Calu3 (cell line): Measurements from ENCODE around the gene EEPD1. TPM values are rescaled to one million over a fixed set of nuclear protein-coding genes. Genes with fewer than 3 reads are reported as not detected.

Experiments used
- BruUV-seq: library from RNA; stranded (reverse); fragments of 400-500 nt; replicated peaks from 2 replicates; lab custom pipeline; 2021; lab: Mats Ljungman, UMichigan
- CTCF ChIA-PET: fragments of 300-600 bp; sonication (Branson Sonifier 250); formaldehyde crosslinking; loops from one replicate; lab custom pipeline; 2022; ENCODE audit warnings: antibody characterized with exemption; lab: Charles Lee
- DNase-seq: peaks from one replicate; pipeline ENCODE4 v3.0.0; 2022
- H3K27ac Mint-ChIP-seq: one replicate; pipeline ENCODE4 v1.8.0; 2022; ENCODE audit warnings: mixed read lengths; ENCODE audit not compliant: unreplicated experiment
- H3K27me3 Mint-ChIP-seq: one replicate; pipeline ENCODE4 v1.8.0; 2022; ENCODE audit warnings: mixed read lengths; ENCODE audit not compliant: unreplicated experiment
- H3K36me3 Mint-ChIP-seq: one replicate; pipeline ENCODE4 v1.8.0; 2022; ENCODE audit warnings: mild to moderate bottlenecking, moderate library complexity, mixed read lengths; ENCODE audit not compliant: insufficient read depth, unreplicated experiment
- H3K4me1 Mint-ChIP-seq: one replicate; pipeline ENCODE4 v1.8.0; 2022; ENCODE audit warnings: mild to moderate bottlenecking, low read depth, mixed read lengths; ENCODE audit not compliant: unreplicated experiment
- H3K4me3 Mint-ChIP-seq: one replicate; pipeline ENCODE4 v1.8.0; 2022; ENCODE audit warnings: mild to moderate bottlenecking, low read depth, moderate library complexity, mixed read lengths; ENCODE audit not compliant: unreplicated experiment
- H3K9me3 Mint-ChIP-seq: one replicate; pipeline ENCODE4 v1.8.0; 2022; ENCODE audit warnings: low read depth, mixed read lengths; ENCODE audit not compliant: unreplicated experiment
- intact Hi-C: fragments of 100-400 bp; cut with micrococcal nuclease; formaldehyde crosslinking; loops from one replicate; pipeline ENCODE4 v1.10.0; 2022; ENCODE audit not compliant: unreplicated experiment
- total RNA-seq: library from RNA; stranded (reverse); gene quantifications from 2 replicates; pipeline ENCODE4 v1.2.3, GENCODE V29; 2022
- TF ChIP-seq, protein P1 (sequence below): fragments of 200-600 bp; IDR thresholded peaks from one replicate; pipeline ENCODE4 v1.8.0; 2022; ENCODE audit warnings: antibody characterized with exemption; ENCODE audit not compliant: unreplicated experiment

EEPD1 gene
- total RNA-seq, 1 experiment from 2014 or later = 48.8 TPM

DNA sequence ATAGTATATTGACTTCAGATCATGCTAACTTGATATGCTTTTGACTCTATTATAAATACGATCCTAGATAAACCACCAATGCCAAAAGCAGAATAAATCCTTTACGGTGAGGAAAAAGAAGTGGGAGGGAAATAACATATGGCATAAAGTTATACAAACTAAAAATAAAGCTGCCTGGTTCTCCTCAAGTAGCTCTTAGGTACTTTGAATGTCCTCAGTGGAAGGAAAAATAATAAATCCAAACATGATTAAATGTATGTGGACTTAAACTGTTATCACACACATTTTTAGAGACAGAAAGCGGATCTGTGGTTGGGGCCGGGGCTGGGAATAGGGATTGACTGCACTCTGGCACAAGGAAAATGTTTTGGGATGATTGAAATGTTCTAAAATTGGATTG is 23.6 kb downstream of the EEPD1 start:
- H3K4me3 Mint-ChIP-seq = no peak overlapping the region
- peaks cover 8% of the 10 kb centered on the region for H3K4me1 Mint-ChIP-seq
- H3K9me3 Mint-ChIP-seq = no peaks in the 10 kb centered on the region
- no peak for DNase-seq
- BruUV-seq = no TSS peak
- H3K36me3 Mint-ChIP-seq = peaks cover 6% of the 10 kb centered on the region
- intact Hi-C loops = no loop called here
- CTCF ChIA-PET = no interaction called here
- TF ChIP-seq, protein P1, sequence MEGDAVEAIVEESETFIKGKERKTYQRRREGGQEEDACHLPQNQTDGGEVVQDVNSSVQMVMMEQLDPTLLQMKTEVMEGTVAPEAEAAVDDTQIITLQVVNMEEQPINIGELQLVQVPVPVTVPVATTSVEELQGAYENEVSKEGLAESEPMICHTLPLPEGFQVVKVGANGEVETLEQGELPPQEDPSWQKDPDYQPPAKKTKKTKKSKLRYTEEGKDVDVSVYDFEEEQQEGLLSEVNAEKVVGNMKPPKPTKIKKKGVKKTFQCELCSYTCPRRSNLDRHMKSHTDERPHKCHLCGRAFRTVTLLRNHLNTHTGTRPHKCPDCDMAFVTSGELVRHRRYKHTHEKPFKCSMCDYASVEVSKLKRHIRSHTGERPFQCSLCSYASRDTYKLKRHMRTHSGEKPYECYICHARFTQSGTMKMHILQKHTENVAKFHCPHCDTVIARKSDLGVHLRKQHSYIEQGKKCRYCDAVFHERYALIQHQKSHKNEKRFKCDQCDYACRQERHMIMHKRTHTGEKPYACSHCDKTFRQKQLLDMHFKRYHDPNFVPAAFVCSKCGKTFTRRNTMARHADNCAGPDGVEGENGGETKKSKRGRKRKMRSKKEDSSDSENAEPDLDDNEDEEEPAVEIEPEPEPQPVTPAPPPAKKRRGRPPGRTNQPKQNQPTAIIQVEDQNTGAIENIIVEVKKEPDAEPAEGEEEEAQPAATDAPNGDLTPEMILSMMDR = no peak
- no peak overlapping the region for H3K27ac Mint-ChIP-seq
- no peaks in the 10 kb centered on the region for H3K27me3 Mint-ChIP-seq

DNA sequence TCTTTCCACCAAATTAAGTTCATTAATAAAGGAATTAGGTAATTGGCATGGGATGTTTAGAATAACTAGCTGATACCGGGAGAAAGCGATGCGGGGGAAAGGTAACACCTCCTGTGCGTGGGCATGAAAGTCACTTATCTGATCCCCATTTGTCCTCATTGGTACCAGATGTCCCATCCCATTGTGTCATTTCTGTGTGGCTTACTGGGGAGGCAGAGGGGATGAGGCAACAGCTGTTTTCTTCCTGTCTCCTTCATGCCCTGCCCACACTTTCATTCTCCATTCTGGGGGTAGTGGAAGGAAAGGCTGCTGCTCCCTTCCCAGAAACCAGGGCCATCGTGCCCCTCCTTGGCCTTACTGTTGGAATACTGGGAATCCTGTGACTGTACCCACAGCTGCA is 27.1 kb downstream of the EEPD1 start:
- TF ChIP-seq, protein P1 = no peak
- Mint-ChIP-seq H3K36me3 (peaks cover 5% of the 10 kb centered on the region), H3K27me3 (no peaks in the 10 kb centered on the region), H3K9me3 (no peaks in the 10 kb centered on the region), H3K27ac (no peak overlapping the region), H3K4me3 (no peak overlapping the region), H3K4me1 (peaks cover under 1% of the 10 kb centered on the region)
- no TSS peak for BruUV-seq
- CTCF ChIA-PET = interaction anchor here (0.6 to 1.3 kb wide), 3 partner anchors 15 to 26 kb away, joined by 3 read pairs; no protein-coding TSS in a partner anchor
- no peak for DNase-seq
- intact Hi-C loops = no loop called here

DNA sequence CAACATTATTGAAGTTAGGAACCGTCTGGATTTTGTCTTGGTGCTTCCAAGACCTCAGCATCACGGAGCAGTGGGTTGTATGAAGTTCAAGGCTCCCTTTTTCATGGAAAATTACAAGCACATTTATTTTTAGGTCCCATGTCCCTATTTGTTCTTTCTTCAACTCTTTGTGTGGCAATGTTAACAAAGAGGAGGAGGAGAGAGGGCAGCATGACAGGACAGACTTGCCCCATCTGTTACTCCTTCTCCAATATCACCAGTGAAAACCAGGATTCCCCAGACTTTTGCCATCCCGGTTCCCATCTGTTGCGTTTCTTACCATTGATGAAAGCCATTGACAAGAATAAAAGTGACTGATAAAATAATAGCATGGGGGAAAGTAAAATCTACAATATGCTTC is 28.6 kb downstream of the EEPD1 start:
- TF ChIP-seq, protein P1 = no peak
- CTCF ChIA-PET = no interaction called here
- Mint-ChIP-seq H3K4me1 (peaks cover 15% of the 10 kb centered on the region), H3K27ac (no peak overlapping the region), H3K36me3 (peaks cover 4% of the 10 kb centered on the region), H3K27me3 (no peaks in the 10 kb centered on the region), H3K4me3 (no peak overlapping the region), H3K9me3 (no peaks in the 10 kb centered on the region)
- DNase-seq = no peak
- intact Hi-C loops = no loop called here
- no TSS peak for BruUV-seq

DNA sequence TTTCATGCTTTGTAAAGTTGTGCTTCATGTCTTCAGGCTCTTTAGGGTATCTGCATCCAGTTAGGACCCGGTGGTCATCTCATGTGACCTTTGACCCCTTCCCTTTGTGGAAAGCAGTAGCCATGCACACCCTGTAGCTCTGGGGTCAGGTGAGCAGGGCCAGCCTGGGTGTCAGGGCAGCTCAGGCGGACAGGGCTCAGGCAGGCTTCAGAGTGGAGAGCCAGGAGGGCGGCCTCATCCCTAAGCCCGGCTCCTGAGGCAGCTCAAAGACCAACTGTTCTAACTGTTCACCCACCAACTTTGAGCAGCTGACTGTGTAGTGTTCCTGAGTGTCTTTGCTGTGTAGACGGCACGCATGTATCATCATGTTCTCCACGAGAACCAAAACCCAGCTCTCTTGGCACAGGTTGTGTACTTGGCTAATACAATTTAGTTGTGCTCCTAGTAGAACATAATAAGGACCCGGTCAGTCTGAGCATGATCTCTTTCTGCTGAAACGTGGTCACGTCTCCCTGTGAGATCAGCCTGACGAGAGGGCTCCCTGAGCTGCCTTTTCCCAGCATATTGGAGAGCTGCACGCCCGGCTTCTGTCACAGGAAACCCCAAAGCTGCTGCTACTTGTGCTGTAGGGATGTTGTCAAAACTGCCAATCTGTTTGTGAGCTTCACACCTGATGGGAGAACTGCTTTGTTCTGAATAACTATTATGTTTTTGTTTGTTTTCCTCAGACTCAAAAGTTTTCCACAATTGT is 30.0 kb downstream of the EEPD1 start:
- intact Hi-C loops = no loop called here
- no peak for DNase-seq
- peaks cover 28% of the 10 kb centered on the region for H3K4me1 Mint-ChIP-seq
- H3K27ac Mint-ChIP-seq = no peak overlapping the region
- H3K9me3 Mint-ChIP-seq = no peaks in the 10 kb centered on the region
- peaks cover 6% of the 10 kb centered on the region for H3K36me3 Mint-ChIP-seq
- no TSS peak for BruUV-seq
- TF ChIP-seq, protein P1 = no peak
- CTCF ChIA-PET = interaction anchor here (1.0 to 1.6 kb wide), 2 partner anchors 90 to 107 kb away, joined by 3 read pairs; no protein-coding TSS in a partner anchor
- no peaks in the 10 kb centered on the region for H3K27me3 Mint-ChIP-seq
- no peak overlapping the region for H3K4me3 Mint-ChIP-seq
